GF-D8 (cell line): ENCODE results near the gene AGAP9.
"Not testable (repeated sequence)": the region's sequence is repeated elsewhere in the genome, so short reads cannot be mapped to it uniquely, and the experiment has no call there.

Source experiments
- DNase-seq: peaks from one replicate; lab custom pipeline; 2025; lab: John Stamatoyannopoulos, UW

The AGAP9 gene

GRCh38 chr10:47523475-47523874 lies at the start of gene AGAP9:
TSS of gene AGAP9 (minus strand) at chr10:47523638. CDS start at chr10:47523526, 112 bp downstream.
- not testable (repeated sequence) for DNase-seq

DNA sequence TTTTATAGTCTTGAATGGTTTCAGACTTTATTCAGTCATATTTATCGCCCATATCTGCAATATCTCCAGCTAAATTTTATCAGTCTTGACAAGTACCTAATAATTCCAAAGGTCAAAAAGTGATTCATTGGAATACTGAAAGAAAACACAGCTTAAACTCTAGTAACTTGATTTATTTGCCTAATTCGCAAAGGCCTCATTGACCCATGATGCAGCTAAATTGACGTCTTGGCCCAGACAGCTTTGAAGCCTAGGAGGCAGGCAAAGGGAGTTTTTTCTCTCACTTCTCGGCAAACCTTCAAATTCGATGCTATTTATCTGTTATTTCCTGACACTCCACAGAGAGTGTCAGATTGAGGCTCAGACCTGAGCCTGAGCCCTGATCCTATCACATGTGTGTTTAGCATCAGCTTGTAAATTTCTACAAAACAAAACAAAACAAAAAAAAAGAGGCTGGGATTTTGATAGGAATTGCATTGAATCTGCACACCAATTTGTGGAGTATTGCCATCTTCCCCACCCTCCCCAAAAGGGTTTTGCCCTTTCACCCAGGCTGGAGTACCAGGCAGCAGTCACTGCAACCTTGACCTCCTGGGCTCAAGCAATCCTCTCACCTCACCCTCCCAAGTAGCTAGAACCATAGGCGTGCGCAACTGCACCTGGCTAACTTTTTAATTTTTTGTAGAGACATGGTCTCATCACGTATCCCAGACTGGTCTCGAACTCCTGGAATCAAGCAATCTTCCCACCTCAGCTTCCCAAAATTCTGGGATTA lies 47.9 kb upstream of the AGAP9 start:
- not testable (repeated sequence) for DNase-seq

- DNase-seq, result not testable (repeated sequence)
Observed at GRCh38 chr10:47566757-47567156, 43.3 kb upstream of the AGAP9 start.

GRCh38 chr10:47566108-47566699 lies 42.8 kb upstream of the AGAP9 start:
- not testable (repeated sequence) for DNase-seq

GRCh38 chr10:47565517-47565920 lies 42.1 kb upstream of the AGAP9 start:
- not testable (repeated sequence) for DNase-seq

DNA sequence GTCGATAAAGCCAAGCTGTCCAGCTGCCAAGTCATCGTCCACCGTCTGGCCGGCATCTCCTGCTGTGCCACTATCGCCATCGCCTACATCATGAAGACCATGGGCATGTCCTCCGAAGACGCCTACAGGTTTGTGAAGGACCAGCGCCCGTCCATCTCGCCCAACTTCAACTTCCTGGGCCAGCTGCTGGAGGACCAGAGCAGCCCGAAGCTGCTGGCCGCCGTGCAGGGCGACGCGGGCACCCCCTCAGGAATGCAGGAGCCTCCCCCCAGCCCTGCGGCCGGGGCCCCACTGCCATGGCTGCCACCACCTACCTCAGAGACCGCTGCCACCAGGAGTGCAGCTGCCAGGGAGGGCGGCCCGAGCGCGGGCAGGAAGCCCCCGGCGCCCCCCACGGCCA lies 41.5 kb upstream of the AGAP9 start:
- not testable (repeated sequence) for DNase-seq

DNA sequence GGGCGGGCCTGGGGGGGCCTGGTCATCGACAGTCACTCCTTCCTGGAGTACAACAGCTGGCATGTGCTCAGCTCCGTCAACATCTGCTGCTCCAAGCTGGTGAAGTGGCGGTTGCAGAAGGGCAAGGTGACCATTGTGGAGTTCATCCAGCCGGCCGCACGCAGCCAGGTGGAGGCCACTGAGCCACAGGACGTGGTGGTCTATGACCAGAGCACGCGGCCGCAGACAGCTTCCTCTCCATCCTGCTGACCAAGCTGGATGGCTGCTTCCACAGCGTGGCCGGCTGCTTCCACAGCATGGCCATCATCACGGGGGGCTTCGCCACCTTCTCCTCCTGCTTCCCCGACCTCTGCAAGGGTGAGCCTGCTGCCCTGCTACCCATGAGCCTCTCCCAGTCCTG lies 40.9 kb upstream of the AGAP9 start:
- not testable (repeated sequence) for DNase-seq

GRCh38 chr10:47560452-47560851 lies 37.0 kb upstream of the AGAP9 start:
- not testable (repeated sequence) for DNase-seq

DNA sequence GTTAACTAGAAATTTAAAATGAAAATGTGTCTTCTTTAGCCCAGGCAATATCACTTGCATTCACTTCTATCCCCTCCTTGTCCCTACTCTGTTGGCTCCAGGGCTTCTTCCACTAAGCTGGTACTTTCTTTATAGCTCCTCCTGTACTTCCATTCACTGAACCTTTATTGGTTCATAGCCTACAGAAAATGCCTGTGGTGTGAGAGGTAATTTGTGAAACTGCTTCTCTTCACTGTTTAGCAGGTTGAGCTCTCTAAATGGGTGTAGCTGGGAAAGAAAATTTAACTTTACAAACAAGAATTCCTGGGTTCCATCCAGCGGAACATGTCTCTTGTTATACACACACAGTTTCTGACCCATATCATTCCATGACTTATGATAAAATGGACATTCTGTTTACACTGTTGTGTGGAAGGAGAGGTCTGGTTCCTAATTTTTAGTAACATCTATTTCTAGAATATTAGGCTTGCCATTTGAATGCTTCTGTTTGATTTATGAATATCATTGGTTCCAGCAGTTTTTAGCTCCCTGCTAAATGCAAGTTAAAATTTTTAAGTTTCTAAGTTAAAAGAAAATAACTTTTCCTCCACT lies 36.4 kb upstream of the AGAP9 start:
- DNase-seq, result not testable (repeated sequence)

DNA sequence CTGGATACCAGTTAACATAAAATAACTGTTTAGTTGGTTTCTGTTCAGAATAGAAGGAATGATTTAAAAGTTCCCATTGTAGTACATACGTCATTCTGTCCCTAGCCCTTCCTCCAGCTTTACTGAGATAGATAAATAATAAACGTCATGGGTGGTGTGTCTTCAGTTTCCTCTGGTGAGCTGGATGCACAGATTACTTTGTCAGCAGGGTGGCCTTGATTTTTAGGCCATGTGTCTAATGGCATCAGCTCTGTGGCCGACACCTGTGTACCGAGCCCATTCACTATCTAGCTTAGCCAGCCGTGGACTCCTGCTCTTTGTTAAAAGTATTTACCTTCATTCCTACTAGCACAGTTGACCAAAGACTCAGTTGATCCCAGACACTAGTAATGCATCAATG lies 34.7 kb upstream of the AGAP9 start:
- not testable (repeated sequence) for DNase-seq

GRCh38 chr10:47557616-47558015 lies 34.2 kb upstream of the AGAP9 start:
- DNase-seq, result not testable (repeated sequence)

- DNase-seq, result not testable (repeated sequence)
Observed at GRCh38 chr10:47555334-47555733, 31.9 kb upstream of the AGAP9 start.

DNA sequence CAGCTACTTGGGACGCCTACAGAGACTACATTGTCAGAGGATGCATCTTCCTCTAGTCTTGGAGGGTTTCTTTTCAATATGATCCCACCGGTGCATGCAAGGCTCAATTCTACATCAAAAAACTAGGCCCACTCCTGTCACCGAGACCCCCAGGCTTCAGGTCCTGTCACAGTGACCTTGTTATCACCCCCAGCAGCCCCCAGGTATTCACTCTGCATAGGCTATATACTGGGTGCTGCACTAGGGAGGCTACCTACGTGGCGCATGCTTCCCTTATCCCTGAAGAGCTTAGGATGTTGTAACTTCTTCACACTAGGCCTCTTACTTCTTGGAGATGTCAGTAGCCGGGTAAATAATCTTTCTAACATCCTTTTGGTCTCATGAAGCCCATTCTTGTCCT lies 31.1 kb upstream of the AGAP9 start:
- DNase-seq, result not testable (repeated sequence)

- not testable (repeated sequence) for DNase-seq
Observed at GRCh38 chr10:47553860-47554247, 30.4 kb upstream of the AGAP9 start.

GRCh38 chr10:47553214-47553859 lies 29.9 kb upstream of the AGAP9 start:
- DNase-seq, result peak; percentile 50

DNA sequence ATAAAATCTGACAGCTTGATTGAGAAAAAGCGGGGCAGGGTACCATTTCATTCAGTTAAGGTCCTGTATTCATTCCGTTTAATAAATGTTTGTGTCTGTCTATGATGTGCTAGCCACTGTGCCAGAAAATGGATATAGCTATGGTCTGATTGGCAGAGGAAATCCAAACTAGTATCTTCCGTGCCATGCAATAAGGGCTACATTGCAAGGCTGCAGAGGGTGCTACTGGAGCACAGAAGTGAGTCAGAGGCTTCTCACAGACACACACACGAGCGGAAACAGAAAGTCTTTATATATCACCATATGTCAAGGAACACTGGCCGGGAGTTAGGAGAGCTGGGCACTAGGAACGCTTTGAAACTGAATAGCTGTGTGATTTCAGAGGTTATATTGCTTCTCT lies 29.3 kb upstream of the AGAP9 start:
- DNase-seq, result peak; percentile 8

DNA sequence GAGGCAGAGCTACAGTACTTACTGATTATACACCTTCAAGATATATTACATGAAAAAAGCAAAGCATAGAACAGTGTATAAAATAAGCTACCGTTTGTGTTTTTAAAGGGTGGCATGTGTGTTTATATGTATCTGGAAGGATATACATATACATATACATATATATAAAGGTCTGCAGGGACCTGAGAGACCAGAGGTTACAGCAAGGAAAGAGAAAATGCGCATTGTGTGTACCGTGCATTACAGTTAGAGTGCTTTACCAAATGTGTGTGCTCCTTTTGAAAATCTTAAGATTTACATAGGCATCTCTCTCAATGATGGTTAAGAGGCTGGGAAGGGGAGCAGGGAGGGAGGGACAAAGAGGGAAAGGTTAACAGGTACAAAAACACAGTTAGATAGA lies 23.8 kb upstream of the AGAP9 start:
- DNase-seq, result not testable (repeated sequence)

DNA sequence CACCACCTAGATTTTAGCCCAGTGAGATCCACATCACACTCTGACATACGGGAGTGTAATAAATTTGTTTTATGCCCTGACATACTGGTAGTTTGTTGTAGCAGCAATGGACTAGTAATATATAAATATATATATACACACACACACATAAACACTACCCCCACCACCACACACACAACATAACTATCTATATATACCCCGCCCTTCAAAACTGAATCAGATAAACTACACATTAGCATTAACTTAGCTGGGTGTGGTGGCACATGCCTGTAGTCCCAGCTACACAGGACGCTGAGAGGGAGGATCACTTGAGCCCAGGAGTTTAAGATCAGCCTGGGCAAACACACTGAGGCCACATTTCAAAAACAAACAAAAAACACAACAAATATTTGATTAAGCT lies 13.0 kb upstream of the AGAP9 start:
- DNase-seq, result not testable (repeated sequence)

- not testable (repeated sequence) for DNase-seq
Observed at GRCh38 chr10:47502313-47502712, 21.1 kb downstream of the AGAP9 start.

- not testable (repeated sequence) for DNase-seq
Observed at GRCh38 chr10:47494226-47494625, 29.2 kb downstream of the AGAP9 start.

- not testable (repeated sequence) for DNase-seq
Observed at GRCh38 chr10:47491600-47491999, 31.8 kb downstream of the AGAP9 start, which contains the start of gene FAM25G. TSS of gene FAM25G (minus strand) at chr10:47491700. CDS start at chr10:47491674, 26 bp downstream.

- DNase-seq, result not testable (repeated sequence)
Observed at GRCh38 chr10:47489630-47490029, 33.8 kb downstream of the AGAP9 start.
